ENCODE results near the gene NUP50.

NUP50 gene

GRCh38 chr22:45185718-45186514 lies 22.2 kb downstream of the NUP50 start:
- no peak for TF ChIP-seq CTCF (conservative IDR thresholded peaks at IDR 0.05)
- TF ChIP-seq ZFX (IDR thresholded peaks at IDR 0.05) = no peak
- H3K27ac ChIP-seq = no peak overlapping the region

GRCh38 chr22:45187891-45188290 lies 24.2 kb downstream of the NUP50 start:
- H3K27ac ChIP-seq = peak overlapping the region; percentile 93
- no peak for TF ChIP-seq ZFX (IDR thresholded peaks at IDR 0.05)
- TF ChIP-seq CTCF (conservative IDR thresholded peaks at IDR 0.05) = no peak

- H3K27ac ChIP-seq = peak overlapping the region; percentile 93
- no peak for TF ChIP-seq ZFX (IDR thresholded peaks at IDR 0.05)
- no peak for TF ChIP-seq CTCF (conservative IDR thresholded peaks at IDR 0.05)
Observed at GRCh38 chr22:45188779-45189178, 25.1 kb downstream of the NUP50 start.

GRCh38 chr22:45190202-45190872 lies 26.6 kb downstream of the NUP50 start:
- TF ChIP-seq CTCF (conservative IDR thresholded peaks at IDR 0.05) (no peak), ZFX (IDR thresholded peaks at IDR 0.05) (no peak)
- H3K27ac ChIP-seq = peak overlapping the region; percentile 93

- H3K27ac ChIP-seq = peak overlapping the region; percentile 79
Observed at GRCh38 chr22:45191746-45192145, 28.0 kb downstream of the NUP50 start.

GRCh38 chr22:45192701-45193187 lies 29.0 kb downstream of the NUP50 start:
- peak overlapping the region; percentile 14; the same call in 1 of the 2 replicates for H3K27ac ChIP-seq
- TF ChIP-seq CTCF (conservative IDR thresholded peaks at IDR 0.05) (no peak), ZFX (IDR thresholded peaks at IDR 0.05) (no peak)

- no peak overlapping the region for H3K27ac ChIP-seq
- TF ChIP-seq ZFX (IDR thresholded peaks at IDR 0.05) (no peak), CTCF (conservative IDR thresholded peaks at IDR 0.05) (no peak)
Observed at GRCh38 chr22:45194686-45195085, 31.0 kb downstream of the NUP50 start.
